Measurements from ENCODE around the gene MOSPD3.

GRCh38 chr7:100655908-100656674 is 43.8 kb downstream of the MOSPD3 start, which contains the start of gene ACTL6B:
- TF ChIP-seq CTCF (IDR thresholded peaks at IDR 0.05; ENCODE audit: insufficient read depth, low read length, poor library complexity, severe bottlenecking) (no peak), EZH2phosphoT487 (conservative IDR thresholded peaks at IDR 0.05; ENCODE audit: low read length) (no peak)
